GF-D8 (cell line): ENCODE data around the gene VSTM5.
"Not testable (repeated sequence)": the region's sequence is repeated elsewhere in the genome, so short reads cannot be mapped to it uniquely, and the experiment has no call there.

ENCODE experiments used
- DNase-seq: peaks from one replicate; lab custom pipeline; 2025; lab: John Stamatoyannopoulos, UW

VSTM5 gene

GRCh38 chr11:93850594-93851018, at the start of gene VSTM5:
TSS of gene VSTM5 (minus strand) at chr11:93850618. CDS start at chr11:93850502, 116 bp downstream.
- DNase-seq = no peak

DNA sequence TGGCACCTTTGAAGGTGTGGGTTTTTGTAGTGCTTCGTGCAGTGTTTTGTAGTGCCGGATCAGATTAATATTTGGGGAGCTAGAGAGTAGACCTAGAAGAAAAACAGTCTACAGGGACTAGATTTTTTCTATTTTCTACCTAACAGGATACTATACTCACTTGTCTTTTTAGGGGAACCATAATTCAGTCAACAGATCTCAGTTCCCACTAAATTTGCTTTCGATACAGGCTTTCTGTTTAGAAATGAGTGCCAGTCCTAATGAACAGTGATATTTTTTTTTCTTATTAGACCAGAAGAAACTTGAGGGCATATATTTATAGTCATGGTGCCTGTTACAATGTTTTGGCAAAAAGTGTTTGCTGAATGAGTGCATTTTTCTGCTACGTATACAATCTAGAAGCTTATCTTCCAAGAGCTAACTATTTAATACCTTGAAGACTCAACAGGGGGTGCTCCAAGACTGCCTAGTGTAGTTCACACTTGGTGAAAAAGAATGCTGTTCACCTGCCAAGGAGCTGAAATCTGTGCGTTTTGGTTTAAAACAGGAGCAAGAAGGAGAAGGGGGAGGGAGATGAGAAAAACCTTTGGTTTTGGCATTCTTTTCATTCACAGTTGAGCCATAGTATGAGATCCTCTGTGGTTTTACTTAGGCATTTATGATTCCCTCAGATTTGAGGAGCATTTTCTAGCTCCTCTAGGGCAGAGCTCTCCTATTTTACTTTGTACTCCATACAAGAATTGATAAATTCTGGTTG, 44.9 kb upstream of the VSTM5 start:
- no peak for DNase-seq

GRCh38 chr11:93890391-93891051, 40.1 kb upstream of the VSTM5 start:
- DNase-seq = no peak

DNA sequence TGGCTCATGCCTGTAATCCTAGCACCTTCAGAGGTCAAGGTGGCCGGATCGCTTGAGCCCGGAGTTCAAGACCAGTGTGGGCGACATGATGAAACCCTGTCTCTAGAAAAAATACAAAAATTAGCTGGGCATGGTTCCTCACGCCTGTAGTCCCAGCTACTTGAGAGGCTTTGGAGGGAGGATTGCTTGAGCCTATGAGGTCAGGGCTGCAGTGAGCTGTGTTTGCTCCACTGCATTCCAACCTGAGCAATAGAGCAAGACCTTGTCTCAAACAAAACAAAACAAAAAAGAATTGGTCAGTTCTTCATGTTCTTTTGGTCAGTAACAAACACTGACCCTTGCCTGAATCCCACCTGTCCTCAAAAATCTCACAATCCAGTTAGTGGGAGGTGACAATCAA, 36.7 kb upstream of the VSTM5 start:
- DNase-seq = no peak

GRCh38 chr11:93879114-93879513, 28.7 kb upstream of the VSTM5 start:
- DNase-seq = not testable (repeated sequence)

DNA sequence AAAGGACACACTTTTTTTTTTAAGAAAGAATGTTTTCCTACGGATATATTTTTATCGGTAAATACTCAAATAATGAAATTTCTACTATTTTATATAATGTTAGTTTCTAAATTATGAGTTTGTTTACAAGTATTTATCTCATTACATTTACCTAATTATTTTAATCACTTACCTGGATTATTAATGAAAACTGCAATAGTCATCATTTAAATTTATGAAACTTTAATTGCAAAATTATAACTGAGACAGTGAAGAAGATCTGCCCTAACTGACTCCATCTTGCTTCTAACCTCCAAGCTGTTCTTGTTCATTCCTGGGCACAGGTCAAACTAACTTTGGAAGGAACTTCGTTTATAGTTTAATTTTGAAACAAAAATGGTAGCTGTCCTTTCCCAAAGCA, 25.2 kb upstream of the VSTM5 start:
- no peak for DNase-seq

DNA sequence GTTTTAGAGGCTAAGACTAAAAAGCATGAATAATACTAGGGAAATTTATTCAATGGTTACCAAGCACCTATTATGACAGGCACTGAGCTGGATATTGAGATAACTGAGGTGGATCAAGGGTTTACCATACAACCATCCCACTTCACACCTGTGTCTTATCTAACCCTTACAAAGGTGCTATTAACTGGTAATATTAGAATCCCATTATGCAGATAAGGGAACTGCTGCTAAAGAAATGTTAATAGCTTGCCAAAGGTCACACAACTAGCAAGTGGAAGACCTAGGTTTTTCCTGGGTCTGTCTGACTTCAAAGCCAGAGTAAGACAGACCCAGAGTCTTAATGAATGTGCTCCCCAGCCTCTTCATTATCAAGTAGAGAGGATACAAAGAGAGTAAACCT, 21.1 kb upstream of the VSTM5 start:
- no peak for DNase-seq

DNA sequence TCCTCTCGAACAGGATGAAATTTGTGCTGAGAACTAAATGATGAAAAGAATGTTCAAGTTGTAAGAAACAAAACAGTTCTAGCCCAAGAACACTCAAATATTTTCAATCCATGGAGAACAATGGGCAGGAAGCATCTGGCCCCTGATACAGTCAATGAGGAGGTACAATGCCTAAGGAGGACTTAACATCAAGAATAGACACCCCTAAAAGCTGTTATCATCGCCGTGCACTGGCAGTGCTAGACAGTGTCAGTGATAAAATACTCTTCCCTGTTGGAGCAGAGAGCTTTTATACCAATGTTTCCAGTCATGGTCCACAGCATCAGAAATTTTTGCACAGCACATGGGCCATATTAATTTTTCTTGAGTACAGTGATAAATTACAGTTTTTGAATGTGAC, 20.2 kb upstream of the VSTM5 start:
- DNase-seq = no peak

- no peak for DNase-seq
Measured at GRCh38 chr11:93869830-93870229, 19.4 kb upstream of the VSTM5 start.

DNA sequence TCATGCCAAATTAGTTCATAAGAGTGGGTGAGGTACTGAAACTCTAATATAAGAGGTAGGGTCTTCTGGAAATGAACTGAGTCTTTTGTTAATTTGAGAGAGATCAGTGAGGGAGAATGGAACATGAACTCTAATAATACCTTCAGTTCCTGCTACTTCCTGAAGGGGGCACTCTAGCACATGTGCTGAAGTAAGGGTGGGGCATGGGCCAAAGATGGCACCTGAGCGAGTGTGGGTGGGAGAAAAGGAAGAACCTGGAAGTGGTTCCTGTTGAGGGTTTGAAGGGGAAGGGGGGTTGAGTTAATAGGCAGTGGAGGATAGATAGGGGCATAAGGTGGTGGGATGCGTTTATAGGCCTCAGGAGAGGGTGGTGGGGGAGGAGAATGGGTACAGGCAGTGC, 18.0 kb upstream of the VSTM5 start:
- not testable (repeated sequence) for DNase-seq

- no peak for DNase-seq
Measured at GRCh38 chr11:93861808-93862207, 11.4 kb upstream of the VSTM5 start.

DNA sequence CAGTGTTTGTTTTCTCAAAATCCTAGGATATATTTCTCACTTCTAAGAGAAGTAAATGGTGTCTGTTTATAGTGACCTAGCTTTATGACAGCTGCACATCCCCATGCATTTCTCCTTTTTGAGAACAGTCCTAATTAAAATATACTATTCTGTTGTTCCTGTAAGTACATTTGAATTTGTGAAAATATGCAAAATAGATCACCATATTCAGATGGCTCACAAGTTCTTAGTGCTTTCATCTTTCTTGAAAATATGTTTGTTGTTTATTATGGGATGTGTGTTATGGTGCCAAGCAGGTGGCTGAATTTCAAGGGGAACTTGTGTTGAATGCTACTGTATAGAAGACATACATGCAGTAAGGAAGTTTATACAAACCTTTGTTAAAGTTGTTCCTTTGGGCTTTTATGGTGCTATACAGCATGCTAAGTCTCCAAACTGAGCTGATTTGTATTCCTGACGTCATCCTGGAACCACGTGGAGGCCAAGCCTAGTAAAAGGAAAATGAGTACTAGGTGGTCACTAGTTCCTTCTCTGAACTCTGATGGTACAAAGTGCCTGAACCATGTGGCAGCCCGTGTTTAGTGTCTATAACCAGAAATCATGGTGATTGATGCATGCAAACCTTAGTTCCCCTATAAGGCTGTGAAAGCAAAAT, 7.8 kb upstream of the VSTM5 start:
- DNase-seq = no peak

GRCh38 chr11:93857413-93858120, 7.1 kb upstream of the VSTM5 start:
- no peak for DNase-seq

- no peak for DNase-seq
Measured at GRCh38 chr11:93852242-93852641, 1.8 kb upstream of the VSTM5 start.

- no peak for DNase-seq
Measured at GRCh38 chr11:93849751-93850593, 446 bp downstream of the VSTM5 start.

- DNase-seq = no peak
Measured at GRCh38 chr11:93849201-93849600, 1.2 kb downstream of the VSTM5 start.

DNA sequence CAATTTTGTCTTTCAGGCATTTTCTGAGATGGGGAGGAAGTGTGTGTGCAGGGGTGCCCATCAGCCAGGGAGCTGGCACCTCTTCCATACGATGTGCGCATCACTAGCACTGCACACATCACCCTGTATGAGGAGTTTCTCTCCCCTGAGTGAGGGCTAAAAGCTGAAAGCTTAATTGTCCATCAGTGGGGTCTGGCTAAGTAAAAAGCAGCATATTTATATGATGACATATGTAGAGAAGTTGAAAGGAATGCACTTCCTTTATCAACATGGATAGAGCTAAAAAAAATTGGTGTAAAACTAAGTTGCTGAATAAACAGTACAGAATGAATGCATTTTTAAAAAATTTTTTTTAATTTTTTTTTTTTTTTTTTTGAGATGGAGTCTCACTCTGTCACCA, 4.0 kb downstream of the VSTM5 start:
- no peak for DNase-seq

GRCh38 chr11:93845181-93846092, 5.0 kb downstream of the VSTM5 start:
- no peak for DNase-seq

DNA sequence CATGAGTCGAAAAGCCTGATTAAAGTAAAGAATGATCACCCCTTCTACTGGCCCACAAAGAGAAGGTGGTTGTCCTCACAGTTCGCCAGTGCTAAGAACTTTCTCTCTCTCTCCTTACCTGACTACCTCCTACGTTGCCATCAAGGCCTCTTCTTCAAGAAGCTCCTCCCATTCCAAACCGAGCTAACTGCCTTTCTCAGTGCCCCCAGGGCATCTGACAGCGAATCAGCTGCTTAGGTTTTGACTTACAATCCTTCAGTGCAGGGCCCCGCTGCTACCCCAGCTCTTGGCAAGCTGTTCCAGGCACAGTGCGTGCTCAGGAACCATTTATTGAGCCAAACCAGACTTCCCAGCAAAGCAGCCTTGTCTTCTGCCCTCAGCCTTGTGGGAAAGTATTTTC, 5.8 kb downstream of the VSTM5 start:
- DNase-seq = no peak

GRCh38 chr11:93843906-93844305, 6.5 kb downstream of the VSTM5 start:
- DNase-seq = no peak

DNA sequence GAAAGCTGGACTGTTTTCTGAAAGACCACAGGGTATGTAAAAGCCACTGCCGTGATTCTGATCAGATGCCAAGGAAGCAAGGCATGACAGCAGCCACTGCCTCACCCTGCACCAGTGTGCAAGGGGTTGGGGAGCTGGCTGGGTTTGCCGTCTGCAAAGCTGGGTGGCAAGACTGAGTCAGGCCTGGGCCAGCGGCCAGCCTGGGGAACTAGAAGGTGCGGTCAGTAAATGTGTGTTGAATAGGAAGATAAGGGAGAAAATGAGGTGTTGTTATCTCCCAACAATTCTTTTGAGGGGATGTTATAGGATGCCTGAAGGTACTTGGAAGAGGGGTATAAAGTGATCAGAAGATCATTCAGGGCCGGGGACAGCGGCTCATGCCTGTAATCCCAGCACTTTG, 8.0 kb downstream of the VSTM5 start:
- no peak for DNase-seq
